GM18505 (cell line): Measurements from ENCODE around the gene ZBTB16.

Experiments
- ATAC-seq: cut with Tn5 transposase; IDR thresholded peaks from one replicate; pipeline ENCODE4 v1.9.1; 2021; ENCODE audit not compliant: unreplicated experiment
- POLR2A ChIP-seq: IDR thresholded peaks from 4 replicates; pipeline ENCODE4 v1.6.1; 2011; ENCODE audit warnings: borderline replicate concordance; ENCODE audit not compliant: insufficient read depth, insufficient read length; ENCODE audit errors: extremely low read depth

ZBTB16 gene

DNA sequence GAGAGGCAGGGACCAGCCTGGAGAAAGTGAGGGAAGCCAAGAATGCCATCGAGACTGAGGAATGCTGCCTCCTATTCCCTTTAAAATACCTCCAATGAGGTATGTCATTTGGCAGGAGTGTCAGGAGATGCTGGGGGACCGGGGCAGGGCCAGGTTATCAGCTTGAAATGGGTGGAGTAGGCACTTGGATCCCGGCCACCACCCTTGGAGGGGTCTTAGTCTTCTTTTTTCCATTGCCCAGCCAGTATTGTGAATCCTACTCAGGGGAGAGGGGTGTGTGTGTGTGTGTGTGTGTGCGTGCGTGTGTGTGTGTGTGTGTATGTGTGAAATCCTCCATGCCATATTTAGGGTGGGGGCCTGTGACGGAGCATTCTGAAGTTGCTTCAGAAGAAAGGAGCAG, 116.2 kb downstream of the ZBTB16 start:
- no peak for TF ChIP-seq POLR2A
- no peak for ATAC-seq

DNA sequence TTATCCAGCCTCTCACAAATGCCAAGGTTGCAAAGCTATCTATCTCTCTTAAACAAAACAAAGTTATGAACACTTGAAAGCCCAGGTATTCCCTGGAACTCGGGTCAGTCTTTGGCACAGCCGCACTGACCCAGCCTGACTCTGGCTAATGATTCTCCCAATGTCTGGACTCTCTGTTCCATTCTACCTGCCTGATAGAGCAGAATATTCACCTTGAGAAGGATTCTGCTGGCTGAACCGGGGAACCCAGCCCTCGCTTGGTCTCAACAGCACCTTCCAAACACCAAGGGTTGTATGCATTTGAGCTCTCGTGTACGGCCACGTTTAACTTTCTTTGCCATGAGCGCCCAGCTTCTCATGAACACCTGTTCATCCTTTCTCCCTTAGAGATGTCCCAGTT, 116.8 kb downstream of the ZBTB16 start:
- ATAC-seq = no peak
- no peak for TF ChIP-seq POLR2A

DNA sequence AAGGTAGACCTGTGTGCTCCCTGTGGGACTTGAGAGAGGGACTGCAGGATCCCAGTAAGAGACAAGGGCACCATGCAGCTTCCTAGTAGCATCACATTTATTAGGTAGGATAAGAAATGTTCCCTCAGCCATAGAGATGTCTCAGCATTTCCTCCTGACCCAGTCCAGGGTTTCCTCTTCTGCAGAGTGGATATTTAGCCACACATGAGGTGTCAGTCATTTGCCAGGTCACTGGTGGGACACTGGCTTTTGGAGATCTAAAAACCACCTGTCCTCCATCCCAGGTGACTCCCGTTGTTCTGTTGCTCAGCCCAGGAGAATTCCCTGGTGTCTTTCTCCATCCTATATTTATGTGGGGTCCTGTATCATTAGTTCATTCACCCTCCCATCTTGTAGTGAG, 119.1 kb downstream of the ZBTB16 start:
- ATAC-seq = no peak
- no peak for TF ChIP-seq POLR2A

DNA sequence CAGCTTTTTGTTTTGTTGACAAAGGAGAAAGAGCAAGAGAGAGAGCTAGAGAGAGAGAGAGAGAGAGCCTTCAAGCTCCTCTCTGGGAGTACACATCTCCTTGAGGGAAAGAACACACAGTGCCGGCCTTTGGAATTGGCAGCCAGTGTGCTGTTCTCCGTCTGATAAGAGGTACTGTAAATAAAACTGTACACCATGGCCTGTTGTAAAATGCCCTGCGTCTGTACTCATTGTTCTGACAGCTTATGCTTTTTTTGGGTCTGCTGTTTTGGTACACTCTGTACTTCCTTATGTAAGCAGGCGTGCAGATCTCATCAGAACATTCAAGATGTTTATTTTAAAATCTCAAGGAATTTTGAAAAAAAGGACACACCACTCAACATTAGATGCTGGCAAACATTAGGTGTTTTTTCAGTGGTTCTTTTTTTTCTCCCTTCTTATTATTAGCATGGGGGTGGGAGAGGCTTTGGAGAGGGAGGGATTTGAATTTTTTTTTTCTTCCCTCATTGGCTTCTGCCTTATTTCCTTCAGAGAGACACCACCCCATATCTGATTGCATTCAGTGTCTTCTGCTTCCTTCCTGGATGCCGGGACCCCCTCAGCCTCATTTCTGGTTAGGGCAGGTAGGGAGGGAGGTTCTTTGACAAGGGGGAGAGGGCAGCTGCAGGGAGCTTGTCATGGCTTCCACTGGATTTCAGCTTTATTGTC, 119.9 kb downstream of the ZBTB16 start:
- no peak for ATAC-seq
- TF ChIP-seq POLR2A = no peak

DNA sequence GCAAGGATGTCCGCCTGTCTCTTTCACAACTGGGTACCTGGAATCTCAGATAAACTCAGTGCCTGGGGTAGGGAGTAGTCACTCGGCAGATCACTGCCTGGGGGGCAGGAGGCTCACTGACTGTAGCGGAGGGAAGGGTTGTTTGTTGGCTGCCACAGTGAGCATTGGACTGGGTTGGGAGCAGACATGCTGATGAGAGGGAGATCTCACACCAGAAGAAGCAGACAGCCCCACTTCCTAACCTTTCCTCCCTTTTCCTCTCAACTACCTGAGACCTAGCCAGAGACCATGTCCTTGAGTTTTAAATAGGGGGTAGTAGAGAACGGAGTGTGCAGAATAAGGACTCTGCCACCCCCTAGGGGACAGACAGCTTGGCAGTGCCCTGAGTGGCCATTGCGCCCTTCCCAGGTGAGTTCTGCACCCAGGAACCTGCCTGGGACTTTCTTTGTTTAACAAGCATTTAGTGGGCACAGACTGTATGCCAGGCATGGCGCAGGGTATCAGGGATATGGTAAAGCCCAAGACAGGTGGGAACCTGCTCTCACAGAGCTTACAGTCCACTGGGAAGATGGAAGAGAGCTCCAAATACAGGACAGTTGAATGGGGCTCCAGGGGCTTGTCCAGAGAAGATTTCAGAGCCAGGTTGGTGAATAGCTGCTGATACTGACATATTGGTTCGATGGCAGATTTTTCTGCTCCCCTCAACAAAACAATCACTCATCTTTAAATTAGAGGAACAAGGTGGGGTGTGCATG, 121.0 kb downstream of the ZBTB16 start:
- no peak for ATAC-seq
- no peak for TF ChIP-seq POLR2A

DNA sequence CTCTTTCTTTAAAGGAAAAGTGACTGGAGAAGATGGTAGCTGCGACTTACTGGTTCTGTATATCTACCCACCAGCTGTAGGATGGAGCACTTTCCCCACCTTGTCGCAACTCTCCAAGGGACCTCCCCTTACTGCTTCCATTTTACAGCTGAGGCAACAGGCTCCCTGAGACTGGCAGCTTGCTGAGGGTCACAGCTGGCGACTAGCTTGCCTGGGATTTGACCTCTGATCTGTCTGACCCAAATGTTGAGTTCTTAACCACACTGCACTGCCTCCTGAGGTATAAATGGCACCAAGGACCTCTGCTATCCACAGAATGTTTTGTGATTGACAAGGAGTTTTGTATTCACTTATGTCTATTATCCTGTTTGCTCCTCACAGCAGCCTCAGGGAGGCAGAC, 121.7 kb downstream of the ZBTB16 start:
- ATAC-seq = no peak
- no peak for TF ChIP-seq POLR2A

DNA sequence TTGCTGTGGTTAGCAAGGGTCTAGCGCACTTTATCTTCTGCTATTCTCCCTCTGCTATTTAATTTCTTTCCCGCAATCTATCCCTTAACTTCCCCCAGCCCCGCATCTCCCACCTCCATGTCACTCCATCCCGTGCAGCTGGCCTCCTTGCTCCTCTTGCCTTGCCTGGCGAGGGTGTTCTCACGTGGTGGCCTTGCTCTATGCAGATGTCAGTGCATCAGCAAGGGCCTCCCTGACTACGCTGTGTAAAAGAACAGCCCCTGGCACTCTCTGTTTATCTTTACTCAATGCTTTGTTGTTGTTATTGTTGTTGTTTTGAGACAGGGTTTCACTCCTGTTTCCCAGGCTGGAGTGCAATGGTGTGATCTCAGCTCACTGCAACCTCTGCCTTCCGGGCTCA, 122.2 kb downstream of the ZBTB16 start:
- ATAC-seq = no peak
- no peak for TF ChIP-seq POLR2A

DNA sequence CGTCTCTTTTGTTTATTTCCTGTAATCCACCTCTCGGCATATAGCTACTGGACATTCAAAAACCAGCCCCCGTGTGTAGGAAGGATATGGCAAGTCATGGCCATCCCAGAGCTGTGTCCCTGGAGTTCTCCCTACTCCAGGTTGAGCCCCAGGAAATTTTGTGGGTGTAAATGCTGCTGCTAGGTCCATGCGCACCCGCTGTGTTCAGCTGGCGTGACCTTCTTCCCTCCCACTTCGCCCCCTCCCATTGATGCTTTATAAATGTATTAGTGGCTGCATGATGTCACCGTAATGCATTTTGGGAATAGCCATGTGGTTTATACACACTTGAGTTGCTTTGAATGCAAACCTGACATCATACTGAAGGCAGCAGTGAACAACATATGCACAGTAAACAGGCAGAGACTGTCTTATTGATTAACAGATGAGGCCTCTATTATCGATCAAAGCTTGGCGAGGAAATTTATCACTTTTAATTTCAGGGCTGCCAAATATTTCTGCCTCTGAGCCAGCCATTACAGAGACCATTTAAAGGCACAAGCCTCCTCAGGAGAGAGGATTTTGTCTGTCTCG, 123.0 kb downstream of the ZBTB16 start:
- no peak for TF ChIP-seq POLR2A
- ATAC-seq = no peak

DNA sequence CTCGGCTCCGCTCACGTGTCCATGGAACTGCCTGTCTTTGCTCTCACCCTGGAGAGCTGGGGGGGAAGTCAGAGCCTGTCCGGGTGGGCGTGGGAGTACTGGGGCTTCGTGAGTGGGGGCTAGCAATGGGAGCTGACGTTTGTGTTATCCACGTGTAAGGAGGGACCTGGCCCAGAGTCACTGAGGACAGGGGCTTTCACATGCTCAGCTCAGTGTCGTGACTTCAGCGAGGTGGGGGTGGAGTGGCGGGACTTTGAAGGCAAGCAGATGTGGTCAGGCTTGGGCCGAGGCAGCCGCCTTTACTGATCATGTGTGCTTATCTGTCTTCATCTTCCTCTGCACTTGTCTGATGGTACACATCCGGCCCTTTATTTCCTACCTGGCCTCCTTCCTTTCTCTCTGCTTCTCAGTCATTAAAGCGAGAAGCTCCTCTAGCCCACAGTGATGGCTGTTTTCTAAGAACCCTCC, 123.6 kb downstream of the ZBTB16 start:
- no peak for TF ChIP-seq POLR2A
- ATAC-seq = no peak

DNA sequence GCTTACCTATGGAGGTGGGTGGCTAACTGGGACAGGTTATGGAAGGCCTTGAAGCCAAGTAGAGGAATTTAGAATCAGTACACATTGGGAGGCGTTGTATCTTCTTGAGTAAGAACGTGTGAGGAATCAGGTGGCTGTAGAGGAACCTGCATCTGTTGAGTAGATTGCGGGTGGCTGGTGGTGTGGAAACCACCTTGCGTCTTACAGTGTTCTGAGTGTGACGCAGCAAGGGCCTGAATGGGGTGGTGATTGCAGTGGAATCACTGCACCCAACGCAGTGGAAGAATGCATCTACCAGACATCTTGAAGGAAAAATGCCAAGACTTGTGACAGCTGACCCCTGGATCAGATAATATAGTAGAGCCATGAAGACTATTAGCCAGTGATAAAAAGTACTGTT, 125.9 kb downstream of the ZBTB16 start:
- ATAC-seq = no peak

DNA sequence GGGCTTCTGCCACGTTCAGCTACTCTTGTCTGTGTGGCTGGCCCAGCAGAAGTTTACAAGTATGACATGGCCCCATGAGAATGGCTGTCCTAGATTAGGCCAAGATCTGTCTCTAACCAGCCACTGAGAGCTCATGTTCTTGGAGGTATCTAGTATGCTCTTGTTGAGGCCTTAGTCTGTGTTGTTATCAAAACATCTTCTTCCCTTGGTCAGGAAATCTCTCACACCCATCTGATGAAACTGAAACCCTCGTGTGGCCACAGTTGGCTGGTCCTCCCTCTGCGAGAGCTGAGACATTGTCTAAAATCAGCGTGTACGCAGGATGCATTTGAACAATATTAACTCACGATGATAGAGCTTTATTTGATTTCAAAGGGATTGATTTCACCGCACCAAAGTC, 127.7 kb downstream of the ZBTB16 start:
- ATAC-seq = peak; percentile 69
- no peak for TF ChIP-seq POLR2A

More for the DNA sequence above, 125.9 kb downstream of the ZBTB16 start:
- TF ChIP-seq POLR2A = no peak

DNA sequence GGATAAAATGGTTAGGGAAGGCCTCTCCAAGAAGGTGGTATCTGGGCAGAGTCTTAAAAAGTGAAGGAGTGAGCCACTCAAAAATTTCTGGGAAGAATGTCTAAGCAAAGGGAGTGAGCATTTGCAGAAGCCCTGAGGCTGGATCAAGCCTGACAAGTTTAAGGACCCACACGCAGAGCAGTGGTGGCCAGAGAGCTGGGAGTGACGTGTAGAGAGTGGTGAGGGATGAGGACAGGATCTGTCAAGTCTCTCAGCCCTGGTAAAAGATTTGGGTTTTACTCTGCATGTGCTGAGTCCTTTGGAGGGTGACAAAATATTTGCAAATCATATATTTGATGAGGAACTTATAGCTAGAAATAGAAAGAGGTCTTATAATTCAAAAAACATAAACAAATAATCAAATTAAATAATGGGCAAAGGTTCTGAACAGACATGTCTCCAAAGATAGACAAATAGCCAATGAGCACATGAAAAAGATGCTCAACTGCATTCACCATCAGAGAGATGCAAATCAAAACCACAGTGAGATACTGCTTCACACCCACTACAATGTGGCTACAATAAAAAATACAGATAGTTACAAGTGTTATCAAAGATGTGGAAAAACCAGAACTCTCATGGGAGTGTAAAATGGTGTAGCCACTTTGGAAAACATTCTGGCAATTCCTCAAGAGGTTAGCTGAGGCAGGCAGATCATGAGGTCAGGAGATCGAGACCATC, 129.5 kb downstream of the ZBTB16 start:
- no peak for TF ChIP-seq POLR2A
- ATAC-seq = no peak

DNA sequence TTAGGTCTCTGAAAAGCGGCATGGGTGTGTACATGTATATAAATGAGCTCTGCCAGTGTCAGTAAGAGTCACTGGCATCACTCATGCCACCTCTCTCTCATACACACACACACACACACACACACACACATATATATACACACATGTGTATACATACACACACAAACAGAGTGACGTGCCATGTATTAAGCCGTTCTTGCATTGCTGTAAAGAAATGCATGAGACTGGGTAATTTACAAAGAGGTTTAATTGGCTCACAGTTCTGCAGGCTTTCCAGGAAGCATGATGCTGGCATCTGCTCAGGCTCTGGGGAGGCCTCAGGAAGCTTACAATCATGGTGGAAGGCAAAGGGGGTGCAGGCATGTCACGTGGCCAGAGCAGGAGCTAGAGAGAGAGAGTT, 131.1 kb downstream of the ZBTB16 start:
- ATAC-seq = no peak
- no peak for TF ChIP-seq POLR2A
